Activated CD4-positive, alpha-beta T cell treated with anti-CD3 and anti-CD28 coated beads, Interleukin-2, Interleukin-6, amounts not matched to agents 100 ng/mL and 50 ng/mL, durations not matched to agents 16 hours and 8 hours (primary cell): ENCODE data around the gene HPGDS.
"Not testable (repeated sequence)": the region's sequence is repeated elsewhere in the genome, so short reads cannot be mapped to it uniquely, and the experiment has no call there.

Experiments
- DNase-seq: peaks from one replicate; pipeline ENCODE4 v3.0.0-alpha.2; 2020

The HPGDS gene

GRCh38 chr4:94307231-94307871 lies 35.3 kb downstream of the HPGDS start:
- DNase-seq = no peak

- no peak for DNase-seq
Observed at GRCh38 chr4:94306713-94307112, 35.9 kb downstream of the HPGDS start.

GRCh38 chr4:94305466-94306225 lies 37.0 kb downstream of the HPGDS start:
- no peak for DNase-seq

GRCh38 chr4:94304365-94304971 lies 38.2 kb downstream of the HPGDS start:
- DNase-seq = peak; percentile 44

GRCh38 chr4:94302191-94302590 lies 40.4 kb downstream of the HPGDS start:
- no peak for DNase-seq

- no peak for DNase-seq
Observed at GRCh38 chr4:94298725-94299252, 43.8 kb downstream of the HPGDS start.

- DNase-seq = not testable (repeated sequence)
Observed at GRCh38 chr4:94295473-94295872, 47.2 kb downstream of the HPGDS start.

GRCh38 chr4:94293981-94294380 lies 48.7 kb downstream of the HPGDS start:
- DNase-seq = not testable (repeated sequence)

GRCh38 chr4:94290245-94290644 lies 52.4 kb downstream of the HPGDS start:
- DNase-seq = no peak

- DNase-seq = no peak
Observed at GRCh38 chr4:94285666-94286065, 57.0 kb downstream of the HPGDS start.

GRCh38 chr4:94284889-94285288 lies 57.7 kb downstream of the HPGDS start:
- DNase-seq = peak; percentile 13

GRCh38 chr4:94278781-94279180 lies 63.9 kb downstream of the HPGDS start:
- DNase-seq = no peak

GRCh38 chr4:94277534-94277933 lies 65.1 kb downstream of the HPGDS start:
- no peak for DNase-seq

GRCh38 chr4:94276204-94276603 lies 66.4 kb downstream of the HPGDS start:
- DNase-seq = no peak

- DNase-seq = no peak
Observed at GRCh38 chr4:94274912-94275311, 67.7 kb downstream of the HPGDS start.

- no peak for DNase-seq
Observed at GRCh38 chr4:94271248-94271647, 71.4 kb downstream of the HPGDS start.

GRCh38 chr4:94267037-94267436 lies 75.6 kb downstream of the HPGDS start:
- no peak for DNase-seq

GRCh38 chr4:94262163-94263016 lies 80.2 kb downstream of the HPGDS start:
- no peak for DNase-seq

- peak; percentile 17 for DNase-seq
Observed at GRCh38 chr4:94256828-94257227, 85.8 kb downstream of the HPGDS start.

- DNase-seq = peak; percentile 14
Observed at GRCh38 chr4:94256144-94256783, 86.4 kb downstream of the HPGDS start.

- no peak for DNase-seq
Observed at GRCh38 chr4:94253036-94253435, 89.6 kb downstream of the HPGDS start.

GRCh38 chr4:94251094-94251493 lies 91.5 kb downstream of the HPGDS start:
- no peak for DNase-seq
